H1 (cell line): Measurements from ENCODE around the gene CDC42BPB. TPM values are rescaled to one million over a fixed set of nuclear protein-coding genes. Genes with fewer than 3 reads are reported as not detected.

ENCODE experiments used
- CTCF ChIA-PET: fragments of 300-600 bp; sonication (Branson Sonifier 250); formaldehyde crosslinking; loops from one replicate; lab custom pipeline; 2021; ENCODE audit not compliant: partially characterized antibody; lab: Charles Lee
- POLR2A ChIA-PET: fragments of 300-600 bp; sonication (Branson Sonifier 250); formaldehyde crosslinking; loops from one replicate; lab custom pipeline; 2021; ENCODE audit warnings: inconsistent platforms; ENCODE audit not compliant: partially characterized antibody; lab: Charles Lee
- DNase-seq, 2 experiments: peaks; one replicate each; pipeline versions ENCODE4 v3.0.0 to v3.0.0-alpha.2; 2010 to 2022; ENCODE audit warnings: low spot score in 2 of 2, low read depth in 1 of 2, mixed read lengths in 1 of 2
- FAIRE-seq: peaks from 2 replicates; lab custom pipeline; 2011; peaks lifted over from hg19 to GRCh38; lab: Jason Lieb, UNC
- H2AFZ ChIP-seq: 2 replicates; pipeline ENCODE4 v1.8.1; 2012; ENCODE audit warnings: low read length, inconsistent platforms
- H2AK5ac ChIP-seq: 2 replicates; pipeline ENCODE4 v1.6.1; 2013; ENCODE audit warnings: low read depth, low read length
- H2BK120ac ChIP-seq: replicated peaks from 2 replicates; pipeline ENCODE3; 2013; ENCODE audit warnings: low read depth, low read length, inconsistent platforms
- H2BK12ac ChIP-seq: 2 replicates; pipeline ENCODE4 v1.6.1; 2013; ENCODE audit warnings: low read depth, low read length
- H2BK15ac ChIP-seq: 2 replicates; pipeline ENCODE4 v1.6.1; 2013; ENCODE audit warnings: low read length
- H2BK20ac ChIP-seq: 2 replicates; pipeline ENCODE4 v1.6.1; 2013; ENCODE audit warnings: low read length
- H2BK5ac ChIP-seq: 2 replicates; pipeline ENCODE4 v1.6.1; 2013; ENCODE audit warnings: low read depth, low read length
- H3K14ac ChIP-seq: 2 replicates; pipeline ENCODE4 v1.6.1; 2013; ENCODE audit warnings: inconsistent platforms; ENCODE audit not compliant: insufficient read length
- H3K18ac ChIP-seq: 2 replicates; pipeline ENCODE4 v1.6.1; 2013; ENCODE audit warnings: low read length; ENCODE audit errors: extremely low read depth
- H3K23ac ChIP-seq: 2 replicates; pipeline ENCODE4 v1.6.1; 2013; ENCODE audit warnings: inconsistent platforms; ENCODE audit not compliant: insufficient read length
- H3K23me2 ChIP-seq: 2 replicates; pipeline ENCODE4 v1.6.1; 2013; ENCODE audit warnings: low read depth, low read length
- H3K27ac ChIP-seq: 2 replicates; pipeline ENCODE4 v1.6.1; 2011; ENCODE audit warnings: low read depth, low read length, inconsistent platforms
- H3K27me3 ChIP-seq, 4 experiments: replicated peaks in 1 of 4; 1 replicate in 1 of 4; 2 replicates in 3 of 4; pipeline versions ENCODE4 v1.6.1 to v1.8.1; 2011 to 2013; ENCODE audit warnings: low read length in 3 of 4, mild to moderate bottlenecking in 3 of 4, inconsistent platforms in 2 of 4, mixed read lengths in 2 of 4, moderate library complexity in 1 of 4; ENCODE audit not compliant: control insufficient read depth in 3 of 4, insufficient read depth in 3 of 4; ENCODE audit errors: extremely low read depth in 1 of 4
- H3K36me3 ChIP-seq, 4 experiments: 2 replicates each; pipeline versions ENCODE4 v1.6.1 to v1.8.1; 2011 to 2013; ENCODE audit warnings: mild to moderate bottlenecking in 4 of 4, low read length in 3 of 4, moderate library complexity in 2 of 4, control low read depth in 1 of 4, inconsistent platforms in 1 of 4; ENCODE audit not compliant: insufficient read depth in 4 of 4, control insufficient read depth in 2 of 4
- H3K4ac ChIP-seq: replicated peaks from 2 replicates; pipeline ENCODE3; 2013; ENCODE audit warnings: low read length, low read depth, mixed read lengths, inconsistent platforms; ENCODE audit not compliant: insufficient read length
- H3K4me1 ChIP-seq, 4 experiments: replicated peaks in 1 of 4; 1 replicate in 1 of 4; 2 replicates in 3 of 4; pipeline versions ENCODE4 v1.6.1 to v1.8.1; 2011 to 2013; ENCODE audit warnings: low read length in 3 of 4, inconsistent platforms in 2 of 4, mixed read lengths in 1 of 4; ENCODE audit not compliant: insufficient read depth in 4 of 4, control insufficient read depth in 3 of 4
- H3K4me2 ChIP-seq, 2 experiments: 2 replicates each; pipeline versions ENCODE4 v1.6.1 to v1.8.1; 2011 to 2013; ENCODE audit warnings: low read depth in 2 of 2, low read length in 2 of 2, control low read depth in 1 of 2, inconsistent platforms in 1 of 2, mild to moderate bottlenecking in 1 of 2; ENCODE audit not compliant: insufficient read depth in 1 of 2
- H3K4me3 ChIP-seq, 4 experiments: fragments of 200-600, 300-600 bp in 1 of 4; sonication (generic), shearing (Covaris generic), sonication (Bioruptor Twin) in 1 of 4; 2 replicates each; pipeline versions ENCODE4 v1.5.1 to v1.8.1; 2011 to 2016; ENCODE audit warnings: low read length in 4 of 4, low read depth in 3 of 4, control low read depth in 2 of 4, inconsistent platforms in 2 of 4, mild to moderate bottlenecking in 2 of 4, mixed read lengths in 1 of 4, moderate library complexity in 1 of 4; ENCODE audit not compliant: insufficient read depth in 2 of 4; ENCODE audit errors: extremely low read depth in 1 of 4
- H3K56ac ChIP-seq: replicated peaks from 2 replicates; pipeline ENCODE3; 2013; ENCODE audit warnings: low read depth, mild to moderate bottlenecking, mixed read lengths, low read length, inconsistent platforms; ENCODE audit not compliant: insufficient read length
- H3K79me1 ChIP-seq: 2 replicates; pipeline ENCODE4 v1.6.1; 2013; ENCODE audit warnings: low read depth, low read length, control low read depth
- H3K79me2 ChIP-seq, 2 experiments: 2 replicates each; pipeline versions ENCODE4 v1.6.1 to v1.8.1; 2012 to 2013; ENCODE audit warnings: low read length in 2 of 2, mild to moderate bottlenecking in 2 of 2, inconsistent platforms in 1 of 2; ENCODE audit not compliant: insufficient read depth in 2 of 2, control insufficient read depth in 1 of 2
- H3K9ac ChIP-seq, 4 experiments: replicated peaks in 1 of 4; 1 replicate in 1 of 4; 2 replicates in 3 of 4; pipeline versions ENCODE4 v1.6.1 to v1.8.1; 2011 to 2013; ENCODE audit warnings: low read depth in 3 of 4, low read length in 3 of 4, control low read depth in 2 of 4, mild to moderate bottlenecking in 2 of 4, moderate library complexity in 2 of 4, inconsistent platforms in 1 of 4; ENCODE audit errors: extremely low read depth in 1 of 4
- H3K9me3 ChIP-seq, 2 experiments: 2 replicates each; pipeline versions ENCODE4 v1.6.1 to v1.8.1; 2012 to 2013; ENCODE audit warnings: mild to moderate bottlenecking in 2 of 2, moderate library complexity in 2 of 2, control low read depth in 1 of 2, inconsistent platforms in 1 of 2, low read depth in 1 of 2, low read length in 1 of 2, mixed read lengths in 1 of 2; ENCODE audit not compliant: insufficient read depth in 2 of 2
- H4K20me1 ChIP-seq, 2 experiments: replicated peaks in 1 of 2; 2 replicates each; pipeline versions ENCODE3 to v1.8.1; 2011 to 2013; ENCODE audit warnings: inconsistent platforms in 2 of 2, low read length in 2 of 2, mild to moderate bottlenecking in 1 of 2; ENCODE audit not compliant: insufficient read depth in 2 of 2, control insufficient read depth in 1 of 2
- H4K5ac ChIP-seq: 2 replicates; pipeline ENCODE4 v1.6.1; 2013; ENCODE audit warnings: low read length, low read depth, mixed read lengths, inconsistent platforms; ENCODE audit not compliant: insufficient read length
- H4K8ac ChIP-seq: 2 replicates; pipeline ENCODE4 v1.8.0; 2013; ENCODE audit warnings: mild to moderate bottlenecking, moderate library complexity, low read length, inconsistent platforms; ENCODE audit not compliant: insufficient read depth; ENCODE audit errors: extremely low read depth
- H4K91ac ChIP-seq: replicated peaks from 2 replicates; pipeline ENCODE3; 2013; ENCODE audit warnings: low read length, mixed read lengths, inconsistent platforms; ENCODE audit not compliant: insufficient read length
- HDAC2 ChIP-seq, 2 experiments: fragments of 300-600 bp in 1 of 2; sonication (generic) in 1 of 2; IDR thresholded peaks; 2 replicates each; pipeline ENCODE4 v1.6.1; 2011 to 2012; ENCODE audit warnings: low read depth in 2 of 2, low read length in 2 of 2, mild to moderate bottlenecking in 2 of 2, moderate library complexity in 2 of 2, borderline replicate concordance in 1 of 2, inconsistent platforms in 1 of 2
- RAD21 ChIP-seq, 2 experiments: IDR thresholded peaks in 1 of 2; conservative IDR thresholded peaks in 1 of 2; 2 replicates each; pipeline ENCODE4 v1.6.1; 2011; ENCODE audit warnings: low read depth in 2 of 2, low read length in 2 of 2, improper control_type of control experiment in 1 of 2, inconsistent platforms in 1 of 2, mild to moderate bottlenecking in 1 of 2, moderate library complexity in 1 of 2
- RBBP5 ChIP-seq: IDR thresholded peaks from 2 replicates; pipeline ENCODE4 v1.7.1; 2012; ENCODE audit warnings: low read depth, mild to moderate bottlenecking, inconsistent platforms, low read length, moderate library complexity, borderline replicate concordance
- SIN3A ChIP-seq, 2 experiments: IDR thresholded peaks in 1 of 2; conservative IDR thresholded peaks in 1 of 2; 2 replicates each; pipeline ENCODE4 v1.6.1; 2011 to 2012; ENCODE audit warnings: low read length in 2 of 2, improper control_type of control experiment in 1 of 2, low read depth in 1 of 2, mild to moderate bottlenecking in 1 of 2
- SP1 ChIP-seq: IDR thresholded peaks from 2 replicates; pipeline ENCODE4 v1.6.1; 2011; ENCODE audit warnings: low read depth, low read length
- TAF7 ChIP-seq: optimal IDR thresholded peaks from 2 replicates; pipeline ENCODE3; 2011; ENCODE audit warnings: low read depth, mild to moderate bottlenecking, inconsistent platforms, low read length, moderate library complexity, borderline replicate concordance
- TEAD4 ChIP-seq: IDR thresholded peaks from 2 replicates; pipeline ENCODE4 v1.6.1; 2012; ENCODE audit warnings: low read depth, low read length, inconsistent platforms, mixed read lengths
- YY1 ChIP-seq: IDR thresholded peaks from 2 replicates; pipeline ENCODE4 v1.6.1; 2011; ENCODE audit warnings: low read depth, mild to moderate bottlenecking, low read length
- WGBS, 2 experiments: shearing (Covaris generic) in 1 of 2; methylation state at CpG; one replicate each; pipeline versions ENCODE4 v1.1.6 to v1.1.7; 2013 to 2015; ENCODE audit warnings: low lambda C conversion rate in 2 of 2, mixed read lengths in 2 of 2, inconsistent platforms in 1 of 2, low coverage in 1 of 2, missing lambda C conversion rate in 1 of 2; ENCODE audit not compliant: insufficient replicate concordance in 2 of 2, insufficient coverage in 1 of 2, insufficient read length in 1 of 2; ENCODE audit errors: extremely low coverage in 1 of 2, missing lambda C conversion rate in 1 of 2; 5-methylcytosine and 5-hydroxymethylcytosine counted together
- polyA plus RNA-seq, 7 experiments: library from polyadenylated mRNA; depleted of rRNA in 3 of 7; stranded (reverse) in 5 of 7; unstranded in 2 of 7; fragments of >200 nt in 5 of 7; fragments of 200-250 nt in 2 of 7; gene quantifications; 1 replicate in 5 of 7; 2 replicates in 1 of 7; 4 replicates in 1 of 7; pipeline versions ENCODE4 v1.2.1 to v1.2.3, GENCODE V29; 2011 to 2013; ENCODE audit warnings: missing spikeins in 2 of 7, mixed read lengths in 2 of 7
- total RNA-seq: library from RNA; stranded (reverse); fragmentation: NEBNext Ultra II Directional; extraction: Animal tissue kit (Norgen Biotek cat#: 25700); gene quantifications from 2 replicates; pipeline ENCODE4 v1.2.1, GENCODE V29; 2021

Gene CDC42BPB
- total and polyA plus RNA-seq, 2 of the 8 experiments (the other 6 are each of a cell fraction or from before 2014, with no cell fraction given): 51.2 to 88.2 TPM

GRCh38 chr14:102965282-102965681 is 92.1 kb downstream of the CDC42BPB start:
- Histone ChIP-seq H3K9me3 (no peaks in the 10 kb centered on the region), H3K56ac (no peak overlapping the region), H3K9ac (no peak overlapping the region), H4K91ac (no peak overlapping the region), H3K14ac (no peak overlapping the region), H3K4me3 (no peak overlapping the region), H4K20me1 (peaks cover 2 to 6% of the 10 kb centered on the region in 2 experiments), H2BK20ac (no peak overlapping the region), H3K4me2 (no peak overlapping the region), H2AFZ (no peak overlapping the region), H3K79me2 (no peaks in the 10 kb centered on the region), H4K5ac (no peak overlapping the region), H3K27me3 (no peaks in the 10 kb centered on the region), H3K18ac (no peak overlapping the region), H3K4me1 (no peaks in the 10 kb centered on the region), H3K36me3 (peaks cover 16 to 66% (median 53%) of the 10 kb centered on the region in 4 experiments), H3K23ac (no peak overlapping the region), H2AK5ac (no peak overlapping the region), H2BK12ac (no peak overlapping the region), H2BK5ac (no peak overlapping the region), H2BK120ac (no peak overlapping the region), H2BK15ac (no peak overlapping the region), H3K23me2 (no peaks in the 10 kb centered on the region), H4K8ac (no peak overlapping the region), H3K79me1 (no peaks in the 10 kb centered on the region; the same call in 1 of the 2 replicates), H3K4ac (no peak overlapping the region), H3K27ac (no peak overlapping the region)
- POLR2A ChIA-PET: no interaction called here
- no peak for FAIRE-seq
- CTCF ChIA-PET: interaction anchor here (1.1 to 1.9 kb wide), 2 partner anchors 11 to 425 kb away, joined by 3 to 9 read pairs; no protein-coding TSS in a partner anchor
- WGBS, 2 experiments: 88% methylated on average over 3 of the region's 3 CpGs; no CpG with 5 or more reads in 1 of the 2 experiments
- no peak for DNase-seq
- TF ChIP-seq HDAC2 (IDR thresholded peaks at IDR 0.05; ENCODE audit: borderline replicate concordance in 1 of 2, low read depth in 2 of 2, low read length in 2 of 2) (no peak), TAF7 (no peak), TEAD4 (no peak), RAD21 (IDR thresholded peaks at IDR 0.05 in 1 of 2, conservative IDR thresholded peaks at IDR 0.05 in 1 of 2; ENCODE audit: low read depth in 2 of 2, low read length in 2 of 2) (no peak), SIN3A (conservative IDR thresholded peaks at IDR 0.05 in 1 of 2, IDR thresholded peaks at IDR 0.05 in 1 of 2; ENCODE audit: low read depth in 1 of 2, low read length in 2 of 2) (no peak), SP1 (no peak), YY1 (no peak), RBBP5 (no peak)
